Brain microvascular endothelial cell (primary cell): ENCODE data around the gene CALCR.

ENCODE experiments used
- DNase-seq: peaks from one replicate; pipeline ENCODE4 v3.0.0-alpha.2; 2020
- H3K27ac ChIP-seq: fragments of 250-450 bp; sonication (Bioruptor Pico); 2 replicates; pipeline ENCODE4 v1.5.1; 2020; ENCODE audit warnings: mild to moderate bottlenecking, moderate library complexity
- H3K27me3 ChIP-seq: fragments of 250-450 bp; sonication (Bioruptor Pico); replicated peaks from 2 replicates; pipeline ENCODE4 v1.5.1; 2020; ENCODE audit warnings: mild to moderate bottlenecking
- H3K36me3 ChIP-seq: fragments of 250-450 bp; sonication (Bioruptor Pico); replicated peaks from 2 replicates; pipeline ENCODE4 v1.5.1; 2020; ENCODE audit warnings: mild to moderate bottlenecking
- H3K4me3 ChIP-seq: 2 replicates; pipeline ENCODE4 v1.5.1; 2011; ENCODE audit warnings: low read depth, mild to moderate bottlenecking, control low read depth, low read length, moderate library complexity
- CTCF ChIP-seq: IDR thresholded peaks from 2 replicates; pipeline ENCODE4 v1.5.1; 2011; ENCODE audit warnings: low read depth, mild to moderate bottlenecking, moderate library complexity, low read length, control low read depth, inconsistent platforms; ENCODE audit errors: missing control alignments
- in situ Hi-C: cut with HindIII; loops from 2 replicates; pipeline ENCODE4 v1.10.0; 2017; ENCODE audit warnings: low sequenced_read_pairs, low pct_ligation_motif_present

Gene CALCR

GRCh38 chr7:93562936-93563335 lies 11.6 kb downstream of the CALCR start:
- Histone ChIP-seq H3K36me3 (no peaks in the 10 kb centered on the region), H3K27ac (no peak overlapping the region)
- no peak for DNase-seq

GRCh38 chr7:93562106-93562505 lies 12.4 kb downstream of the CALCR start:
- Histone ChIP-seq H3K36me3 (no peaks in the 10 kb centered on the region), H3K27me3 (peaks cover 3% of the 10 kb centered on the region), H3K4me3 (no peak overlapping the region), H3K27ac (no peak overlapping the region)
- in situ Hi-C loops: no loop called here
- no peak for DNase-seq
- TF ChIP-seq CTCF: no peak

More at GRCh38 chr7:93562936-93563335, 11.6 kb downstream of the CALCR start:
- Histone ChIP-seq H3K4me3 (no peak overlapping the region), H3K27me3 (peaks cover 3% of the 10 kb centered on the region)
- in situ Hi-C loops: no loop called here
- TF ChIP-seq CTCF: no peak

- no peak overlapping the region for H3K4me3 ChIP-seq
- in situ Hi-C loops: no loop called here
- no peak for DNase-seq
- peaks cover 3% of the 10 kb centered on the region for H3K27me3 ChIP-seq
- H3K36me3 ChIP-seq: no peaks in the 10 kb centered on the region
- no peak overlapping the region for H3K27ac ChIP-seq
- no peak for TF ChIP-seq CTCF
Observed at GRCh38 chr7:93559639-93560491, 14.7 kb downstream of the CALCR start.

GRCh38 chr7:93558705-93559614 lies 15.6 kb downstream of the CALCR start:
- H3K27ac ChIP-seq: no peak overlapping the region
- no peaks in the 10 kb centered on the region for H3K36me3 ChIP-seq
- peak; percentile 48 for DNase-seq
- no peak for TF ChIP-seq CTCF
- no peak overlapping the region for H3K4me3 ChIP-seq
- H3K27me3 ChIP-seq: peaks cover 3% of the 10 kb centered on the region
- in situ Hi-C loops: no loop called here

GRCh38 chr7:93551931-93552330 lies 22.6 kb downstream of the CALCR start:
- H3K36me3 ChIP-seq: no peaks in the 10 kb centered on the region
- no peak overlapping the region for H3K27ac ChIP-seq
- H3K4me3 ChIP-seq: no peak overlapping the region
- TF ChIP-seq CTCF: no peak
- in situ Hi-C loops: no loop called here
- DNase-seq: no peak
- no peaks in the 10 kb centered on the region for H3K27me3 ChIP-seq
